ENCODE data around the gene AQR. TPM values are rescaled to one million over a fixed set of nuclear protein-coding genes. Genes with fewer than 3 reads are reported as not detected.
A peak's percentile ranks its signal among the peaks of the same experiment; 100 is the strongest.

AQR gene
- total RNA-seq, 1 donor from 2014 or later, result 29.8 TPM

GRCh38 chr15:34869110-34869509 is 100.4 kb downstream of the AQR start:
- Histone ChIP-seq H3K27me3 (ENCODE audit: control insufficient read depth, insufficient read depth, low read length) (no peaks in the 10 kb centered on the region), H3K4me3 (ENCODE audit: low read depth, low read length) (no peak overlapping the region), H3K36me3 (ENCODE audit: control insufficient read depth, insufficient read depth, low read length) (no peaks in the 10 kb centered on the region)
- DNase-seq (ENCODE audit: low read depth), result no peak
- no peak for TF ChIP-seq CTCF (IDR thresholded peaks at IDR 0.05; ENCODE audit: insufficient read depth, low read length, poor library complexity, severe bottlenecking)

GRCh38 chr15:34865531-34865930 is 104.0 kb downstream of the AQR start:
- Histone ChIP-seq H3K36me3 (ENCODE audit: control insufficient read depth, insufficient read depth, low read length) (peaks cover 1% of the 10 kb centered on the region), H3K27me3 (ENCODE audit: control insufficient read depth, insufficient read depth, low read length) (no peaks in the 10 kb centered on the region), H3K4me3 (ENCODE audit: low read depth, low read length) (no peak overlapping the region)
- TF ChIP-seq CTCF (IDR thresholded peaks at IDR 0.05; ENCODE audit: insufficient read depth, low read length, poor library complexity, severe bottlenecking), result no peak
- no peak for DNase-seq (ENCODE audit: low read depth)

GRCh38 chr15:34861214-34861613 is 108.3 kb downstream of the AQR start:
- no peak for TF ChIP-seq CTCF (IDR thresholded peaks at IDR 0.05; ENCODE audit: insufficient read depth, low read length, poor library complexity, severe bottlenecking)
- Histone ChIP-seq H3K36me3 (ENCODE audit: control insufficient read depth, insufficient read depth, low read length) (peaks cover 4% of the 10 kb centered on the region), H3K4me3 (ENCODE audit: low read depth, low read length) (no peak overlapping the region), H3K27me3 (ENCODE audit: control insufficient read depth, insufficient read depth, low read length) (no peaks in the 10 kb centered on the region)
- no peak for DNase-seq (ENCODE audit: low read depth)

GRCh38 chr15:34855893-34856292 is 113.6 kb downstream of the AQR start:
- Histone ChIP-seq H3K27me3 (ENCODE audit: control insufficient read depth, insufficient read depth, low read length) (no peaks in the 10 kb centered on the region), H3K4me3 (ENCODE audit: low read depth, low read length) (no peak overlapping the region), H3K36me3 (ENCODE audit: control insufficient read depth, insufficient read depth, low read length) (peaks cover 2% of the 10 kb centered on the region)
- DNase-seq (ENCODE audit: low read depth), result no peak
- TF ChIP-seq CTCF (IDR thresholded peaks at IDR 0.05; ENCODE audit: insufficient read depth, low read length, poor library complexity, severe bottlenecking), result no peak

GRCh38 chr15:34855413-34855812 is 114.1 kb downstream of the AQR start:
- H3K27me3 ChIP-seq (ENCODE audit: control insufficient read depth, insufficient read depth, low read length), result no peaks in the 10 kb centered on the region

More at GRCh38 chr15:34855413-34855812, 114.1 kb downstream of the AQR start:
- peak; percentile 16 for DNase-seq (ENCODE audit: low read depth)
- TF ChIP-seq CTCF (IDR thresholded peaks at IDR 0.05; ENCODE audit: insufficient read depth, low read length, poor library complexity, severe bottlenecking), result no peak
- peaks cover 2% of the 10 kb centered on the region for H3K36me3 ChIP-seq (ENCODE audit: control insufficient read depth, insufficient read depth, low read length)
- H3K4me3 ChIP-seq (ENCODE audit: low read depth, low read length), result no peak overlapping the region

Data from kidney epithelial cell (primary cell).